ENCODE data around the gene PDGFA.

DNA sequence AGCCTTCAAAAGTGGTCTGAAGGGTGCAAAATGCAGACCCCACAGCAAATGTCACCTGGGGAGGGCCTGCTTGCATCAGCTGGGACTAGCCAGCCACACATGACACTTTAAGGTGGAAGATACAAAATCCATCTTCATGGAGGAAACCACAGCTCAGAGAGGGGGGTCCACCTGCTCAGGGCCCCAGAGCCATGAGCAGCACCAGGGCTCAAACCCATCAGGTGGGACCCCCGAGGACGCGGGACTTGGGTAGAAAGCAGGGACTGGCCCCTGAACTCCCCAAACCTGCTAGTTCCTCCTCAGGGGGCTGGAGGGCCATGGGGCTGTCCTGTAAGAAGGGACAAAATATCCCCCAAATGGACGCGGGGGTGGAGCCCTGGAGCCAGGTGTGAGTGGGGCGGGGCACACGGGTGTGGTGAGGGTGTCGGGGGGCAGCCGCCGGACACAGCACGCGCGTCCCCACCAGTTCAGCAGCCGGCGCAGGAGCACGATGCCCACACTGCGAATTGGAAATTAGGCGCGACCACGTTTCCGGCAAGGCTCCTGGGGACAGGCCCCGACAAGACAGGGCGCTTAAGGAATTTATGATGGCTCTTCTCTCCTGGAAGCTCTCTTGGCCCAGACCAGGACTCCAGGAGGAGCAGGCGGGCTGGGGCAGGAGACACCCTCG is 8.0 kb downstream of the PDGFA start:
- TF ChIP-seq EZH2 (IDR thresholded peaks at IDR 0.05; ENCODE audit: low read depth, unreplicated experiment) = no peak
- no peak for TF ChIP-seq CTCF (conservative IDR thresholded peaks at IDR 0.05; ENCODE audit: low read depth in 2 of 2)
- TF ChIP-seq POLR2AphosphoS5 (IDR thresholded peaks at IDR 0.05; ENCODE audit: low read depth) = no peak
- TF ChIP-seq CREB1 (CRISPR knock-in tag; IDR thresholded peaks at IDR 0.05; ENCODE audit: low read depth) = no peak

Measured in GM23338 (cell line).